PC-3 (cell line): ENCODE measurements around the gene OPN3. TPM values are rescaled to one million over a fixed set of nuclear protein-coding genes. Genes with fewer than 3 reads are reported as not detected.

Experiments
- ATAC-seq: fragments of 200-7000 bp; cut with Tn5 transposase; 2 replicates; pipeline ENCODE4 v1.9.1; 2020; ENCODE audit warnings: mild to moderate bottlenecking, moderate library complexity
- BruUV-seq: library from RNA; stranded (reverse); fragments of 400-500 nt; replicated peaks from 2 replicates; lab custom pipeline; 2021; lab: Mats Ljungman, UMichigan
- CTCF ChIA-PET: fragments of 300-600 bp; sonication (Branson Sonifier 250); formaldehyde crosslinking; loops from one replicate; lab custom pipeline; 2022; ENCODE audit warnings: antibody characterized with exemption; lab: Charles Lee
- POLR2A ChIA-PET: fragments of 300-600 bp; sonication (Branson Sonifier 250); formaldehyde crosslinking; loops from one replicate; lab custom pipeline; 2022; ENCODE audit warnings: antibody characterized with exemption; ENCODE audit not compliant: unreplicated experiment; lab: Charles Lee
- DNase-seq: peaks from one replicate; pipeline ENCODE4 v3.0.0-alpha.2; 2015
- H2AFZ ChIP-seq: fragments of 300-600 bp; sonication (generic); 2 replicates; pipeline ENCODE4 v1.6.0; 2016; ENCODE audit warnings: antibody characterized with exemption, low read length
- H3F3A ChIP-seq: fragments of 300-600 bp; sonication (generic); one replicate; pipeline ENCODE4 v1.6.0; 2017; ENCODE audit warnings: antibody characterized with exemption, low read length, control low read depth, mild to moderate bottlenecking; ENCODE audit not compliant: unreplicated experiment
- H3K27ac ChIP-seq: fragments of 300-600 bp; sonication (generic); 2 replicates; pipeline ENCODE4 v1.5.1; 2016; ENCODE audit warnings: mild to moderate bottlenecking, low read length
- H3K27me3 ChIP-seq: fragments of 300-600 bp; sonication (generic); 2 replicates; pipeline ENCODE4 v1.6.1; 2016; ENCODE audit warnings: low read length, mixed read lengths
- H3K36me3 ChIP-seq: fragments of 300-600 bp; sonication (generic); 2 replicates; pipeline ENCODE4 v1.6.1; 2016; ENCODE audit warnings: low read depth, mixed run types, low read length, mixed read lengths
- H3K4me1 ChIP-seq: fragments of 300-600 bp; sonication (generic); 2 replicates; pipeline ENCODE4 v1.5.1; 2016; ENCODE audit warnings: low read length; ENCODE audit not compliant: insufficient read depth
- H3K4me2 ChIP-seq: fragments of 300-600 bp; sonication (generic); 2 replicates; pipeline ENCODE4 v1.6.0; 2016; ENCODE audit warnings: low read length
- H3K4me3 ChIP-seq: fragments of 300-600 bp; sonication (generic); 2 replicates; pipeline ENCODE4 v1.5.1; 2016; ENCODE audit warnings: mild to moderate bottlenecking, low read length, mixed read lengths
- H3K79me2 ChIP-seq: fragments of 300-600 bp; sonication (generic); 2 replicates; pipeline ENCODE4 v1.6.1; 2017; ENCODE audit warnings: low read length, mixed read lengths
- H3K9ac ChIP-seq: fragments of 300-600 bp; sonication (generic); 2 replicates; pipeline ENCODE4 v1.6.0; 2016; ENCODE audit warnings: mild to moderate bottlenecking, low read length
- H3K9me2 ChIP-seq: fragments of 300-600 bp; sonication (generic); replicated peaks from 2 replicates; pipeline ENCODE4 v1.6.1; 2016; ENCODE audit warnings: mixed run types, low read length, mixed read lengths
- H3K9me3 ChIP-seq: fragments of 300-600 bp; sonication (generic); 2 replicates; pipeline ENCODE4 v1.6.1; 2016; ENCODE audit warnings: low read length, mixed read lengths
- H4K20me1 ChIP-seq: fragments of 300-600 bp; sonication (generic); 2 replicates; pipeline ENCODE4 v1.6.1; 2016; ENCODE audit warnings: low read length, mixed read lengths
- EZH2 ChIP-seq: fragments of 300-600 bp; sonication (generic); IDR thresholded peaks from one replicate; pipeline ENCODE4 v1.6.1; 2017; ENCODE audit warnings: antibody characterized with exemption, mild to moderate bottlenecking, low read length; ENCODE audit not compliant: unreplicated experiment
- EZH2phosphoT487 ChIP-seq: fragments of 300-600 bp; sonication (generic); IDR thresholded peaks from 2 replicates; pipeline ENCODE4 v1.6.1; 2018; ENCODE audit warnings: mild to moderate bottlenecking, antibody characterized with exemption, low read length, borderline replicate concordance
- intact Hi-C: fragments of 100-400 bp; cut with micrococcal nuclease; formaldehyde crosslinking; loops from 2 replicates; pipeline ENCODE4 v1.9.0; 2023
- total RNA-seq: library from RNA; depleted of rRNA; stranded (reverse); fragments of >200 nt; gene quantifications from 2 replicates; pipeline ENCODE4 v1.2.3, GENCODE V29; 2014
- TF ChIP-seq, protein P1 (sequence below): fragments of 300-600 bp; sonication (generic); conservative IDR thresholded peaks from 2 replicates; pipeline ENCODE4 v1.5.1; 2017; ENCODE audit warnings: antibody characterized with exemption, low read depth, mild to moderate bottlenecking, low read length

The OPN3 gene
- total RNA-seq, 1 experiment from 2014 or later, result 44.8 TPM

DNA sequence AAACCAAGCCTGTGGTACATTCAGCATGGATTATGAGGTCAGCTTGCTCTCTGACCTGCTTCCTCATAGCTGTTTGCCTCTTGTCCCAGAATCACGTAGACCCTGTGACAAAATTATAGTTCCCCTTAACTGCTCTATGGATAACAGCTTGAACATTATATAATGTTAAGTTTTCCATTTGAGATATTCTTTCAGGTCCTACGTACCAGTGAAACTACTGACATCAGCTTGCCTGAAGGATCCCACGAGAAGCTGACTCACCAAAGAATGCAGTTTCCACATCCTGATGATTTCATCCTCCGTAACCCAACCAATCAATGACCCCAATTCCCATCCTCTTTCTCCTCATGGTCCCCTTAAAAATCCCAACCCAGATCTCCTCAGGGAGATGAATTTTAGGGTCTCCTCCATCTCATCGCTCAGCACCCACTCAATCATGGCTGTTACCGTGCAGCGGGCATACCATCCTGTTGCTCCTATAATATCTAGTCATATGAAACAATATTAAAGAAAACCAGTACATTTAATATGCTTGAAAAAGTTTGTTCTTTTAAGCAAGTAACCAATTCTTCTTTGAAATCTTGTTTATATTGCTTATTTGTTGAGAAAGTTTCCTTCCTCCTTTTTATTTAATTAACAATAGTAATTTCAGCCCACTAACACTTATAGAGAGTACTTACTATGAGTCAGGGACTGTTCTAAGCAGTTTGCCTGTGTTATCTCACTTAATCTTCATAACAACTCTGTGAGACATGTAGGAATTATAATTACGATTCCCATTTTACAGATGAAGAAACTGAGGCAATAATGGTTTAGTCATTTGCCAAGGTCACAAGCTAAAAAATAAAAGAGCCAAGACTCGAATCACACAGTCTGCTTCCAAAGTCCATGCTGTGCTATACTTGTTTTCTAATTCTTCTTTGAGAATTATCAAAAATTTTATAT, 27.4 kb downstream of the OPN3 start:
- no peaks in the 10 kb centered on the region for H3K79me2 ChIP-seq
- 0 out of 2 replicates have a peak overlapping the region, but pooled peaks have one; percentile 2 for H3K4me3 ChIP-seq
- TSS peak; percentile 73 for BruUV-seq
- peak; percentile 9 for ATAC-seq
- intact Hi-C loops, result loop anchor here (1.0 to 5.0 kb wide), 2 partner anchors 26 to 374 kb away; no protein-coding TSS in a partner anchor
- H3K9me2 ChIP-seq, result no peaks in the 10 kb centered on the region
- peaks cover 6% of the 10 kb centered on the region for H3F3A ChIP-seq
- peak overlapping the region; percentile 60 for H3K9ac ChIP-seq
- H3K4me2 ChIP-seq, result peak overlapping the region; percentile 58
- DNase-seq, result peak; percentile 94
- H3K27me3 ChIP-seq, result no peaks in the 10 kb centered on the region
- POLR2A ChIA-PET, result interaction anchor here (0.6 to 0.7 kb wide), 3 partner anchors 28 to 207 kb away, joined by 3 to 5 read pairs (median 4); no protein-coding TSS in a partner anchor
- H3K36me3 ChIP-seq, result no peaks in the 10 kb centered on the region
- peak overlapping the region; percentile 10 for H2AFZ ChIP-seq
- no peaks in the 10 kb centered on the region for H3K9me3 ChIP-seq
- CTCF ChIA-PET, result interaction anchor here (0.5 to 2.1 kb wide), 3 partner anchors 14 to 267 kb away, joined by 3 to 26 read pairs (median 3); no protein-coding TSS in a partner anchor
- TF ChIP-seq EZH2 (no peak), EZH2phosphoT487 (no peak)
- TF ChIP-seq, protein P1, sequence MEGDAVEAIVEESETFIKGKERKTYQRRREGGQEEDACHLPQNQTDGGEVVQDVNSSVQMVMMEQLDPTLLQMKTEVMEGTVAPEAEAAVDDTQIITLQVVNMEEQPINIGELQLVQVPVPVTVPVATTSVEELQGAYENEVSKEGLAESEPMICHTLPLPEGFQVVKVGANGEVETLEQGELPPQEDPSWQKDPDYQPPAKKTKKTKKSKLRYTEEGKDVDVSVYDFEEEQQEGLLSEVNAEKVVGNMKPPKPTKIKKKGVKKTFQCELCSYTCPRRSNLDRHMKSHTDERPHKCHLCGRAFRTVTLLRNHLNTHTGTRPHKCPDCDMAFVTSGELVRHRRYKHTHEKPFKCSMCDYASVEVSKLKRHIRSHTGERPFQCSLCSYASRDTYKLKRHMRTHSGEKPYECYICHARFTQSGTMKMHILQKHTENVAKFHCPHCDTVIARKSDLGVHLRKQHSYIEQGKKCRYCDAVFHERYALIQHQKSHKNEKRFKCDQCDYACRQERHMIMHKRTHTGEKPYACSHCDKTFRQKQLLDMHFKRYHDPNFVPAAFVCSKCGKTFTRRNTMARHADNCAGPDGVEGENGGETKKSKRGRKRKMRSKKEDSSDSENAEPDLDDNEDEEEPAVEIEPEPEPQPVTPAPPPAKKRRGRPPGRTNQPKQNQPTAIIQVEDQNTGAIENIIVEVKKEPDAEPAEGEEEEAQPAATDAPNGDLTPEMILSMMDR, result no peak
- H4K20me1 ChIP-seq, result no peaks in the 10 kb centered on the region
- H3K4me1 ChIP-seq, result peaks cover 86% of the 10 kb centered on the region
- H3K27ac ChIP-seq, result peak overlapping the region; percentile 85

DNA sequence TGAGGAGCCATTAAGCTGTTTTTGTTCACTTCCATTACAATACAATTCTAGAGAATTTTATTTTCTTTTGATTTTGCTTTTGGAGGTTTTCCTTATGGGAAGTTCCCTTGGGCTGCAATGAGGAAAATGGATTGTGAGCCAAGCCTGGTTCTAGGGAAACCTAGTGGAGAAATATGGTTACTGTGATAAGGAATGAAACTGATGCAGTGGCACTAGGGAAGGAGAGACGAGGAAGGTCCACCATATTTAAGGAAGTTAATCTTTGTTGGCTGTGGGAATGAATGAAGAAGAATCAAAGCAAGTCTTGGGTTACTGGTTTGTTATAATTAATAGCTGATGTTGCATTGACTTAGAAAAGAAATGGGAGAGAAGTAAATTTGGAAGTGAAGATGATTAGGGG, 28.4 kb downstream of the OPN3 start:
- ATAC-seq (no peak), DNase-seq (peak; percentile 29)
- Histone ChIP-seq H3F3A (peaks cover 10% of the 10 kb centered on the region), H2AFZ (no peak overlapping the region), H3K9me3 (no peaks in the 10 kb centered on the region), H3K27ac (peak overlapping the region; percentile 85), H3K27me3 (no peaks in the 10 kb centered on the region), H3K79me2 (no peaks in the 10 kb centered on the region), H3K36me3 (no peaks in the 10 kb centered on the region), H3K4me3 (no peak overlapping the region), H3K9ac (peak overlapping the region; percentile 60), H4K20me1 (no peaks in the 10 kb centered on the region), H3K9me2 (no peaks in the 10 kb centered on the region), H3K4me2 (peak overlapping the region; percentile 58), H3K4me1 (peaks cover 97% of the 10 kb centered on the region)
- no TSS peak for BruUV-seq
- CTCF ChIA-PET, result interaction anchor here (0.6 to 2.1 kb wide), 3 partner anchors 16 to 140 kb away, joined by 3 to 26 read pairs (median 4); partner anchors contain the start of gene KMO
- intact Hi-C loops, result loop anchor here (1.0 to 5.0 kb wide), 7 partner anchors 16 to 376 kb away; no protein-coding TSS in a partner anchor
- no peak for TF ChIP-seq EZH2phosphoT487
- TF ChIP-seq, protein P1, result no peak
- TF ChIP-seq EZH2, result no peak
- POLR2A ChIA-PET, result no interaction called here
